GM12872 (cell line): ENCODE measurements around the gene TLR1.

Experiments
- TF ChIP-seq, protein P1 (sequence below): IDR thresholded peaks from 3 replicates; pipeline ENCODE4 v1.5.1; 2011; ENCODE audit warnings: low read depth, mild to moderate bottlenecking, low read length, moderate library complexity; ENCODE audit not compliant: insufficient read depth

The TLR1 gene

DNA sequence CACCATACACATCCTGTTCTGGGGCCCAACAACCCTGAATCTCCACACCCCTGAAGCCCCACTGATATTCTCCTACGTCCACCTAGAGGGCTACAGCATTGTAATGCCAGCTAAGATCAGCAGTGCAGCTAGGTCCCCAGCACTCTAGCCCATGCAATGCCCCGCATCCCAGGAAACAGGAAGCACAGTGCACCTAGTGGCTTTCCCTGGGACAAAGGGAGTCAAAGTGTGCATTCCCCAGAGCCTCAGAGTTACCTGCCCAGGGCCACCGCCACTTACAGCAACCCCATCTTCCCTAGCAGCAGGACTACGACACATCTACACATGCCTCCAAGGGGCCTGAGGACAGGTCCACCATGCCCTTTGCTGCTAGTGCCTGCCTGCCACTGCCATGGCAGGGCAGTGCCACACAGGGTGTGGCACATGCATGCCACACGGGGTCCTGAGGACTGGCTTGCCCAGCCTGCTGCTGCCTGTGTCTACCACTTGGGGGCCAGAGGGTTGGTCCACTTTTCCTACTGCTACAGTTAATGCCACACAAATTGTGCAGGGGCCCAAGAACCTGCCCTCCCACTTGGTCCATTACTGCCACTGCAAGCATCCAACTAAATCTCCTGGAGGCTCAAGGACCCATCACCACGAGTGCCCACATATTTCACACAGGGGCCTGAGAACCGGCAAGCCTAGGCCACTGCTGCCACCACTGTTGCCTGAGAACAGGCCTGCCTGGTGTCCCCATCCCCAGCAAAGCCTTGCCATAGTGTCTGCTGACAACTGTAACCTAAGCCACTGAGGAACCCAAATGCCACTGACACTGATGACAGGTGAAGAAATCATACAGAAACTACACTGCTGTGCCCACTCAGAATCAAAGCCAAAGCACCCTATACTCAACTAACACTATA, 28.3 kb upstream of the TLR1 start:
- TF ChIP-seq, protein P1, sequence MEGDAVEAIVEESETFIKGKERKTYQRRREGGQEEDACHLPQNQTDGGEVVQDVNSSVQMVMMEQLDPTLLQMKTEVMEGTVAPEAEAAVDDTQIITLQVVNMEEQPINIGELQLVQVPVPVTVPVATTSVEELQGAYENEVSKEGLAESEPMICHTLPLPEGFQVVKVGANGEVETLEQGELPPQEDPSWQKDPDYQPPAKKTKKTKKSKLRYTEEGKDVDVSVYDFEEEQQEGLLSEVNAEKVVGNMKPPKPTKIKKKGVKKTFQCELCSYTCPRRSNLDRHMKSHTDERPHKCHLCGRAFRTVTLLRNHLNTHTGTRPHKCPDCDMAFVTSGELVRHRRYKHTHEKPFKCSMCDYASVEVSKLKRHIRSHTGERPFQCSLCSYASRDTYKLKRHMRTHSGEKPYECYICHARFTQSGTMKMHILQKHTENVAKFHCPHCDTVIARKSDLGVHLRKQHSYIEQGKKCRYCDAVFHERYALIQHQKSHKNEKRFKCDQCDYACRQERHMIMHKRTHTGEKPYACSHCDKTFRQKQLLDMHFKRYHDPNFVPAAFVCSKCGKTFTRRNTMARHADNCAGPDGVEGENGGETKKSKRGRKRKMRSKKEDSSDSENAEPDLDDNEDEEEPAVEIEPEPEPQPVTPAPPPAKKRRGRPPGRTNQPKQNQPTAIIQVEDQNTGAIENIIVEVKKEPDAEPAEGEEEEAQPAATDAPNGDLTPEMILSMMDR: peak; percentile 61

DNA sequence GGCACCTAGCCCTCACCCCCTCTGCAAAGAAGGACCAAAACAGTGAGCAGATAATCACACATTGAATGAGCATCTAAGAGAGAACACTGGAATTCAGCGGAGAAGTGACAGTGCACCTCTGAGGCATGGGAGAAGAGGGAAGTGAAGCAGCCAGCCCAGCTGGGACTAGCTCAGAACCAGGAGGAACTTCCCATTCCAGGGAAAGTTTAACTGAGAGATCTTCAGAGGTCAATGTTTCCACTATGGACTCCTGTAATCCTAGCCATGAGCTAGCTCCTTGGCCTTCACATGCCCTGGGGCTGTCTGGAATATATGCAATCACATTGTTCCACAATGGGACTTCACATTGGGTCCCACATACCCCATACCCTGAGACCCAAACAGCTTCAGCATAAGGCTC, 27.6 kb upstream of the TLR1 start:
- TF ChIP-seq, protein P1: no peak

DNA sequence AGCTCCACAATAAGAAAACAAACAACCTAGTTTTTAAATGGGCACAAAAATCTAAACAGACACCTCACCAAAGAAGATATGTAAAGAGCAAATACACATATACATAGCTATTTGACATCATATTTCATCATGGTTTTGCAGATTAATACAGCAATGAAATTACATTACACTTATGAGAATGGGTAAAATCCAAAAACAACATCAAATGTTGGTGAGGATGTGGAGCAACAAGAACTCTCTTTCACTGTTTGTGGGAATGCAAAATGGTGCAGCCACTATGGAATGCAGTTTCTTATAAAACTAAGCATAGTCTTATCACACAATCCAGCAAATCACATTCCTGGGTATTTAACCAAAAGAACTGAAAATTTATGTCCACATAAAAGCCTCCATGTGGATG, 27.1 kb upstream of the TLR1 start:
- TF ChIP-seq, protein P1: no peak

DNA sequence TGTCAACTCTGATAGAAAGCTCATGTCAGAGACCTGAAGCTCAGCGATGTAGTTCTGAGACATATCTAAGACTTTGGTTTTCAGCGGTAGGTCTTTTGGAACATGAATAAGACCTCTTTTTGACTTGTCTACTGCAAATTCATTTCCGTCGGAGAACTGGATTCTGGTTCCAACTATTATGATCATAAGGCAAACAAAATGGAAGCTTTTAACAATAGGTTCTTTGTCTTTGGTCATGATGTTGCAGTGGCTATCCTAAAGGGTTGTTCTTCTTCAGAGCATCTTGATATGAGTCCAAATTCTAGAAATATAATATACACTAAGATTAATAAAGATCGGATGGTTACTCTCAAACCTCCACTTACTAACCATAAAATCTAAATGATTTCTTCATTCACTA, 24.6 kb upstream of the TLR1 start:
- TF ChIP-seq, protein P1: no peak

DNA sequence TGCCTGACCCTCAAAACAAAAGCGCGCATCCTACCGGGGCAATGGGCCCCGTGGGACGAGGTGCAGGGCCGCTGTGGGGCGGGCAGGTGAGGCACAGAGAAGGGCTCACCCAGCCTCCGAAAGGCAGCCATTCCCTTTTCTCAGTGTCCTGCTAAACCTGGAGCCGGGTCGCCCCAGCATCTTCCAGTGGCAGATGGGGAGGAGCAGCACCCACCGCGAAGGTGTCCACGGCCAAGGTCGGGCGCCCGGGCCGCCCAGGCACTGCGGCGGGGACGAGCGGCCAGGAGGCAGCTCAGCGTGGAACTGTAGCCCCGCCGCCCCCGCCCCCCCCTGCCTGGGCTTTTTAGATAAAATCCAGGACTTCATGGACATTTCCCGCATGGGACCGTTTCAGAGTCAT, 19.2 kb upstream of the TLR1 start:
- TF ChIP-seq, protein P1: no peak

DNA sequence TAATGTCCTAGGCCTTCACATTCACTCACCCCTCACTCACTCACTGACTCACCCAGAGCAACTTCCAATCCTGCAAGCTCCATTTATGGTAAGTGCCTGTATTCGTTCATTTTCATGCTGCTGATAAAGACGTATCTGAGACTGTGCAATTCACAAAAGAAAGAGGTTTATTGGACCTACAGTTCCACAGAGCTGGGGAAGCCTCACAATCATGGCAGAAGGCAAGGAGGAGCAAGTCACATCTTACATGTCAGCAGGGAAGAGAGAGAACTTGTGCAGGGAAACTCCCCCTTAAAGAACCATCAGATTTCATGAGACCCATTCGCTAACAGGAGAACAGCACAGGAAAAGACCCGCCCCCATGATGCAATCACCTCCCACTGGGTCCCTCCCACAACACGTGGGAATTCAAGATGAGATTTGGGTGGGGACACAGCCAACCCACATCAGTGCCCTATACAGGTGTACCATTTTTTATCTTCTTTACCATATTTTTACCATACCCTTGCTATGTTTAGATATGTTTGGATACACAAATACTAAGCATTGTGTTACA, 18.2 kb upstream of the TLR1 start:
- TF ChIP-seq, protein P1: no peak

DNA sequence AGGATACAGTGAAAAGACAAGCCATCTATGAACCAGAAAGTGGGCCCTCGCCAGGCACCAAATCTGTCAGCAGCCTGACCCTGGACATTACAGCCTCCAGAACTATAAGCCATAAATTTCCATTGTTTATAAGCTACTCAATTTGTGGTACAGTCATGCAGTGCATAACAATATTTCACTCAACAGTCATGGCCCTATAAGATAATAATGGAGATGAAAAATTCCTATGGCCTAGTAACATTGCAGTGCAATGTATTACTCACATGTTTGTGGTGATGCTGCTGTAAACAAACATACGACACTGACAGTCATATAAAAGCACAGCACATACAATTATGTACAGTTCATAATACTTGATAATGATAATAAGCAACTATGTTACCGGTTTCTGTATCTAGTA, 17.1 kb upstream of the TLR1 start:
- TF ChIP-seq, protein P1: no peak
